GM21367 (cell line): ENCODE data around the gene VARS2.

Source experiments
- ATAC-seq: cut with Tn5 transposase; IDR thresholded peaks from one replicate; pipeline ENCODE4 v1.9.1; 2021; ENCODE audit not compliant: unreplicated experiment

Gene VARS2

GRCh38 chr6:30928677-30929076, 14.6 kb downstream of the VARS2 start:
- no peak for ATAC-seq

GRCh38 chr6:30930506-30930905, 16.5 kb downstream of the VARS2 start:
- ATAC-seq, result no peak

- ATAC-seq, result no peak
Measured at GRCh38 chr6:30931272-30931671, 17.2 kb downstream of the VARS2 start.

GRCh38 chr6:30931969-30932645, 18.1 kb downstream of the VARS2 start, which contains the start of gene SFTA2:
Gene SFTA2 (minus strand): TSS chr6:30932170. CDS start chr6:30932096, 74 bp downstream.
- no peak for ATAC-seq

GRCh38 chr6:30932665-30933365, 18.8 kb downstream of the VARS2 start:
- ATAC-seq, result no peak

GRCh38 chr6:30935018-30935417, 21.0 kb downstream of the VARS2 start:
- no peak for ATAC-seq

GRCh38 chr6:30937265-30937664, 23.2 kb downstream of the VARS2 start:
- no peak for ATAC-seq

GRCh38 chr6:30938730-30939129, 24.7 kb downstream of the VARS2 start:
- ATAC-seq, result no peak

- no peak for ATAC-seq
Measured at GRCh38 chr6:30939473-30939872, 25.4 kb downstream of the VARS2 start.

- no peak for ATAC-seq
Measured at GRCh38 chr6:30940361-30940986, 26.4 kb downstream of the VARS2 start, which contains the start of gene MUCL3. Gene MUCL3 (plus strand): TSS chr6:30940973. CDS start chr6:30941000, 27 bp downstream.

- no peak for ATAC-seq
Measured at GRCh38 chr6:30942338-30943060, 28.5 kb downstream of the VARS2 start.

GRCh38 chr6:30944051-30944450, 30.0 kb downstream of the VARS2 start:
- no peak for ATAC-seq

GRCh38 chr6:30945281-30945680, 31.2 kb downstream of the VARS2 start:
- no peak for ATAC-seq

GRCh38 chr6:30947231-30947630, 33.2 kb downstream of the VARS2 start:
- no peak for ATAC-seq

- ATAC-seq, result no peak
Measured at GRCh38 chr6:30948811-30949210, 34.8 kb downstream of the VARS2 start.

GRCh38 chr6:30951907-30952469, 38.0 kb downstream of the VARS2 start:
- no peak for ATAC-seq

GRCh38 chr6:30954631-30955366, 40.8 kb downstream of the VARS2 start:
- ATAC-seq, result no peak

- ATAC-seq, result no peak
Measured at GRCh38 chr6:30955367-30956042, 41.5 kb downstream of the VARS2 start.

GRCh38 chr6:30957716-30958115, 43.7 kb downstream of the VARS2 start:
- ATAC-seq, result no peak
